WERI-Rb-1 (cell line): ENCODE results near the gene CHRNB4.

Experiments
- DNase-seq: peaks from one replicate; pipeline ENCODE4 v3.0.0-alpha.2; 2020
- H3K27ac ChIP-seq: fragments of 250-450 bp; sonication (Bioruptor Pico); 2 replicates; pipeline ENCODE4 v1.5.1; 2020; ENCODE audit warnings: mild to moderate bottlenecking, moderate library complexity
- H3K27me3 ChIP-seq: fragments of 250-450 bp; sonication (Bioruptor Pico); 2 replicates; pipeline ENCODE4 v1.5.1; 2021; ENCODE audit warnings: mild to moderate bottlenecking, low read depth, moderate library complexity; ENCODE audit not compliant: insufficient read depth, severe bottlenecking
- H3K36me3 ChIP-seq: fragments of 250-450 bp; sonication (Bioruptor Pico); 2 replicates; pipeline ENCODE4 v1.5.1; 2020; ENCODE audit warnings: mild to moderate bottlenecking, moderate library complexity
- H3K4me3 ChIP-seq: 2 replicates; pipeline ENCODE4 v1.5.1; 2011; ENCODE audit warnings: low read depth, mild to moderate bottlenecking, control low read depth, low read length
- H3K9me3 ChIP-seq: fragments of 250-450 bp; sonication (Bioruptor Pico); 2 replicates; pipeline ENCODE4 v1.5.1; 2021; ENCODE audit warnings: mild to moderate bottlenecking, moderate library complexity; ENCODE audit not compliant: severe bottlenecking
- CTCF ChIP-seq: IDR thresholded peaks from 2 replicates; pipeline ENCODE4 v1.5.1; 2011; ENCODE audit warnings: low read depth, mild to moderate bottlenecking, control low read depth, inconsistent platforms, low read length

The CHRNB4 gene

GRCh38 chr15:78623786-78624497 lies 17.1 kb downstream of the CHRNB4 start:
- Histone ChIP-seq H3K9me3 (no peaks in the 10 kb centered on the region), H3K27me3 (no peaks in the 10 kb centered on the region), H3K27ac (no peak overlapping the region), H3K36me3 (peaks cover 64% of the 10 kb centered on the region), H3K4me3 (no peak overlapping the region)
- DNase-seq = no peak
- no peak for TF ChIP-seq CTCF

GRCh38 chr15:78621810-78622402 lies 19.1 kb downstream of the CHRNB4 start:
- H3K9me3 ChIP-seq = no peaks in the 10 kb centered on the region
- DNase-seq = no peak
- no peaks in the 10 kb centered on the region for H3K27me3 ChIP-seq
- peak overlapping the region; percentile 95 for H3K27ac ChIP-seq
- no peak overlapping the region for H3K4me3 ChIP-seq
- no peak for TF ChIP-seq CTCF
- peaks cover 60% of the 10 kb centered on the region for H3K36me3 ChIP-seq

- H3K36me3 ChIP-seq = peaks cover 64% of the 10 kb centered on the region
- H3K9me3 ChIP-seq = no peaks in the 10 kb centered on the region
- peak within 1 kb of the TSS; percentile 95 for H3K27ac ChIP-seq
- H3K27me3 ChIP-seq = no peaks in the 10 kb centered on the region
- peak within 1 kb of the TSS; percentile 68 for H3K4me3 ChIP-seq
- DNase-seq = peak; percentile 45
- no peak for TF ChIP-seq CTCF
Observed at GRCh38 chr15:78620527-78621421, 20.2 kb downstream of the CHRNB4 start, which contains the start of gene CHRNA3. CHRNA3 (minus strand) TSS chr15:78620996; CDS start chr15:78620794, 202 bp downstream.

- DNase-seq = peak; percentile 71
- Histone ChIP-seq H3K4me3 (peak overlapping the region; percentile 68), H3K36me3 (peaks cover 62% of the 10 kb centered on the region), H3K9me3 (no peaks in the 10 kb centered on the region), H3K27ac (peak overlapping the region; percentile 95), H3K27me3 (no peaks in the 10 kb centered on the region)
- peak; percentile 63 for TF ChIP-seq CTCF
Observed at GRCh38 chr15:78620021-78620526, 20.9 kb downstream of the CHRNB4 start.

- Histone ChIP-seq H3K4me3 (peak overlapping the region; percentile 68), H3K27me3 (no peaks in the 10 kb centered on the region), H3K36me3 (peaks cover 62% of the 10 kb centered on the region), H3K27ac (peak overlapping the region; percentile 95), H3K9me3 (no peaks in the 10 kb centered on the region)
- peak; percentile 61 for DNase-seq
- peak; percentile 9; the same call in 1 of the 2 replicates for TF ChIP-seq CTCF
Observed at GRCh38 chr15:78619022-78619950, 21.7 kb downstream of the CHRNB4 start.
